ENCODE data around the gene UBA1. TPM values are rescaled to one million over a fixed set of nuclear protein-coding genes. Genes with fewer than 3 reads are reported as not detected.
A peak's percentile ranks its signal among the peaks of the same experiment; 100 is the strongest.

Gene UBA1
- total and polyA plus RNA-seq, 2 of the 13 experiments (the other 11 are each of a cell fraction or from before 2014, with no cell fraction given), result 93.3 to 129 TPM

GRCh38 chrX:47198026-47198686 is 4.5 kb downstream of the UBA1 start:
- TF ChIP-seq FOXO4 (CRISPR knock-in tag; conservative IDR thresholded peaks at IDR 0.05) (no peak), EEA1 (CRISPR knock-in tag; IDR thresholded peaks at IDR 0.05; ENCODE audit: borderline replicate concordance) (no peak), ZNF629 (CRISPR knock-in tag; conservative IDR thresholded peaks at IDR 0.05) (0 out of 2 replicates have a peak, but pooled peaks have one; percentile 19), RCOR2 (CRISPR knock-in tag; IDR thresholded peaks at IDR 0.05) (no peak)
- intact Hi-C loops (cut with micrococcal nuclease; ENCODE audit: unreplicated experiment), result no loop called here
- Histone ChIP-seq H3K36me3 (replicated peaks in 1 of 2; ENCODE audit: control insufficient read depth in 1 of 2, insufficient read depth in 2 of 2, low read length in 2 of 2) (peaks cover 12 to 42% of the 10 kb centered on the region in 2 experiments), H4K20me1 (ENCODE audit: insufficient read depth, low read length) (peaks cover 8% of the 10 kb centered on the region), H3K27ac (ENCODE audit: extremely low read length, insufficient read depth, low read length) (no peak overlapping the region), H3K79me2 (ENCODE audit: insufficient read depth, low read length) (peaks cover 44% of the 10 kb centered on the region), H3K9me3 (ENCODE audit: low read length) (no peaks in the 10 kb centered on the region), H3K4me1 (ENCODE audit: insufficient read depth, low read length) (peaks cover 78% of the 10 kb centered on the region), H3K4me3 (replicated peaks in 1 of 3; ENCODE audit: insufficient read depth in 1 of 3, low read depth in 2 of 3, low read length in 3 of 3) (no peak overlapping the region), H3K9ac (ENCODE audit: insufficient read depth, low read depth, low read length) (no peak overlapping the region), H3K4me2 (ENCODE audit: low read depth, low read length) (no peak overlapping the region), H3K27me3 (ENCODE audit: control insufficient read depth in 1 of 2, insufficient read depth in 2 of 2, low read length in 2 of 2) (no peaks in the 10 kb centered on the region; a peak in 1 of 5 replicates), H2AFZ (ENCODE audit: low read length) (no peak overlapping the region)
- in situ Hi-C loops (cut with HindIII; ENCODE audit: extremely low pct_ligation_motif_present, low pct_unique_long_range_greater_than_20kb), result no loop called here
- POLR2A ChIA-PET, result no interaction called here
- ATAC-seq, result no peak
- no TSS peak for BruUV-seq (replicated peaks)
- DNase-seq (ENCODE audit: low spot score), result no peak
- CTCF ChIA-PET (ENCODE audit: low intra/inter-chr PET ratio, low total read pairs), result no interaction called here
- FAIRE-seq, result no peak
- 90% methylated on average over 6 of the region's 10 CpGs for WGBS (ENCODE audit: low lambda C conversion rate)

GRCh38 chrX:47198687-47199080 is 5.1 kb downstream of the UBA1 start:
- H4K20me1 ChIP-seq (ENCODE audit: insufficient read depth, low read length), result peaks cover 8% of the 10 kb centered on the region
- no peaks in the 10 kb centered on the region for H3K9me3 ChIP-seq (ENCODE audit: low read length)
- peaks cover 12 to 44% of the 10 kb centered on the region in 2 experiments for H3K36me3 ChIP-seq (replicated peaks in 1 of 2; ENCODE audit: control insufficient read depth in 1 of 2, insufficient read depth in 2 of 2, low read length in 2 of 2)
- ChIA-PET CTCF (ENCODE audit: low intra/inter-chr PET ratio, low total read pairs) (no interaction called here), POLR2A (no interaction called here)
- ATAC-seq (no peak), FAIRE-seq (no peak), DNase-seq (ENCODE audit: low spot score) (no peak)
- H3K79me2 ChIP-seq (ENCODE audit: insufficient read depth, low read length), result peaks cover 44% of the 10 kb centered on the region
- H3K4me1 ChIP-seq (ENCODE audit: insufficient read depth, low read length), result peaks cover 75% of the 10 kb centered on the region
- no peak overlapping the region for H2AFZ ChIP-seq (ENCODE audit: low read length)
- no peak overlapping the region for H3K4me2 ChIP-seq (ENCODE audit: low read depth, low read length)
- no TSS peak for BruUV-seq (replicated peaks)
- no peak overlapping the region for H3K9ac ChIP-seq (ENCODE audit: insufficient read depth, low read depth, low read length)
- intact Hi-C loops (cut with micrococcal nuclease; ENCODE audit: unreplicated experiment) (no loop called here), in situ Hi-C loops (cut with HindIII; ENCODE audit: extremely low pct_ligation_motif_present, low pct_unique_long_range_greater_than_20kb) (no loop called here)
- no peaks in the 10 kb centered on the region; a peak in 1 of 5 replicates for H3K27me3 ChIP-seq (ENCODE audit: control insufficient read depth in 1 of 2, insufficient read depth in 2 of 2, low read length in 2 of 2)
- no peak for TF ChIP-seq SP4 (CRISPR knock-in tag; IDR thresholded peaks at IDR 0.05)
- TF ChIP-seq SOX6 (IDR thresholded peaks at IDR 0.05), result no peak
- no peak for TF ChIP-seq SOX6 (CRISPR knock-in tag; IDR thresholded peaks at IDR 0.05)
- TF ChIP-seq ZNF747 (CRISPR knock-in tag; IDR thresholded peaks at IDR 0.05; ENCODE audit: borderline replicate concordance), result no peak
- no peak for TF ChIP-seq RXRB (CRISPR knock-in tag; IDR thresholded peaks at IDR 0.05; ENCODE audit: borderline replicate concordance)
- TF ChIP-seq SALL1 (CRISPR knock-in tag; IDR thresholded peaks at IDR 0.05), result no peak
- H3K27ac ChIP-seq (ENCODE audit: extremely low read length, insufficient read depth, low read length), result no peak overlapping the region
- 94% methylated on average over 15 of the region's 15 CpGs for WGBS (ENCODE audit: low lambda C conversion rate)
- H3K4me3 ChIP-seq (replicated peaks in 1 of 3; ENCODE audit: insufficient read depth in 1 of 3, low read depth in 2 of 3, low read length in 3 of 3), result no peak overlapping the region
